Stimulated activated CD8-positive, alpha-beta memory T cell treated with anti-CD3 and anti-CD28 coated beads, Interleukin-12 subunit alpha, Interleukin-12 subunit beta, amount 100 ng/mL, for 24 hours (primary cell): Measurements from ENCODE around the gene RLBP1.
"Not testable (repeated sequence)": the region's sequence is repeated elsewhere in the genome, so short reads cannot be mapped to it uniquely, and the experiment has no call there.

Source experiments
- DNase-seq: peaks from one replicate; pipeline ENCODE4 v3.0.0-alpha.2; 2020; ENCODE audit errors: extremely low read depth

The RLBP1 gene

GRCh38 chr15:89221543-89221942 lies at the start of gene RLBP1:
Gene RLBP1, minus strand, starts transcription at chr15:89221579. Its CDS starts 2,604 bp downstream, at chr15:89218975.
- DNase-seq = no peak

- not testable (repeated sequence) for DNase-seq
Measured at GRCh38 chr15:89250142-89250541, 28.8 kb upstream of the RLBP1 start.

- DNase-seq = no peak
Measured at GRCh38 chr15:89248584-89248983, 27.2 kb upstream of the RLBP1 start.

GRCh38 chr15:89247446-89247845 lies 26.1 kb upstream of the RLBP1 start:
- no peak for DNase-seq

- no peak for DNase-seq
Measured at GRCh38 chr15:89244574-89244903, 23.2 kb upstream of the RLBP1 start.

GRCh38 chr15:89243691-89244573 lies 22.6 kb upstream of the RLBP1 start, which contains the start of gene FANCI:
Gene FANCI, plus strand, starts transcription at chr15:89243979. Its CDS starts 3,669 bp downstream, at chr15:89247648.
- peak; percentile 93 for DNase-seq

- DNase-seq = no peak
Measured at GRCh38 chr15:89243046-89243690, 21.8 kb upstream of the RLBP1 start.

- DNase-seq = not testable (repeated sequence)
Measured at GRCh38 chr15:89239883-89240810, 18.8 kb upstream of the RLBP1 start.

GRCh38 chr15:89231832-89232231 lies 10.5 kb upstream of the RLBP1 start:
- no peak for DNase-seq

- no peak for DNase-seq
Measured at GRCh38 chr15:89230277-89230676, 8.9 kb upstream of the RLBP1 start.

GRCh38 chr15:89227425-89227824 lies 6.0 kb upstream of the RLBP1 start:
- no peak for DNase-seq

- no peak for DNase-seq
Measured at GRCh38 chr15:89226359-89227221, 5.2 kb upstream of the RLBP1 start.

- DNase-seq = no peak
Measured at GRCh38 chr15:89225588-89225987, 4.2 kb upstream of the RLBP1 start.

- no peak for DNase-seq
Measured at GRCh38 chr15:89218531-89218930, 2.8 kb downstream of the RLBP1 start.

- no peak for DNase-seq
Measured at GRCh38 chr15:89217686-89218376, 3.5 kb downstream of the RLBP1 start.

GRCh38 chr15:89217031-89217430 lies 4.3 kb downstream of the RLBP1 start:
- no peak for DNase-seq

- DNase-seq = no peak
Measured at GRCh38 chr15:89215627-89216026, 5.8 kb downstream of the RLBP1 start.

GRCh38 chr15:89211678-89212170 lies 9.7 kb downstream of the RLBP1 start:
- no peak for DNase-seq

- DNase-seq = no peak
Measured at GRCh38 chr15:89209057-89209456, 12.3 kb downstream of the RLBP1 start.

GRCh38 chr15:89208256-89208655 lies 13.1 kb downstream of the RLBP1 start:
- DNase-seq = no peak
